RWPE1 (cell line): ENCODE results near the gene SLC25A10.

Experiments used
- CTCF ChIA-PET: fragments of 350-600 bp; sonication (Branson Sonifier 250); formaldehyde crosslinking; extraction: SDS; loops from one replicate; lab custom pipeline; 2021; lab: Yijun Ruan, JAX
- POLR2A ChIA-PET: fragments of 400-600 bp; formaldehyde crosslinking; extraction: SDS; loops from one replicate; lab custom pipeline; 2020; ENCODE audit warnings: antibody characterized with exemption; ENCODE audit not compliant: low non-redundant PET; lab: Yijun Ruan, JAX
- DNase-seq: peaks from one replicate; pipeline ENCODE4 v3.0.0; 2012; ENCODE audit warnings: low spot score
- H3K27ac ChIP-seq: fragments of 450-650 bp; 2 replicates; pipeline ENCODE4 v1.5.1; 2017
- CTCF ChIP-seq: fragments of 450-650 bp; conservative IDR thresholded peaks from 2 replicates; pipeline ENCODE4 v1.5.1; 2017; ENCODE audit warnings: low read depth, mild to moderate bottlenecking

SLC25A10 gene

GRCh38 chr17:81702934-81703746, 8.9 kb upstream of the SLC25A10 start, which contains the start of gene MRPL12:
Gene MRPL12, plus strand, starts transcription at chr17:81703367. Its CDS starts 135 bp downstream, at chr17:81703502.
- ChIA-PET POLR2A (interaction anchor here (1.4 kb wide), 1 partner anchor 18 kb away, joined by 6 read pairs; no protein-coding TSS in a partner anchor), CTCF (no interaction called here)
- no peak for TF ChIP-seq CTCF
- H3K27ac ChIP-seq, result peak within 1 kb of the TSS; percentile 89
- DNase-seq, result peak; percentile 86

- POLR2A ChIA-PET, result interaction anchor here (1.4 kb wide), 1 partner anchor 19 kb away, joined by 6 read pairs; no protein-coding TSS in a partner anchor
- CTCF ChIA-PET, result no interaction called here
- no peak for DNase-seq
- no peak for TF ChIP-seq CTCF
- peak overlapping the region; percentile 89 for H3K27ac ChIP-seq
Measured at GRCh38 chr17:81703747-81704654, 8.1 kb upstream of the SLC25A10 start.

- no peak for TF ChIP-seq CTCF
- H3K27ac ChIP-seq, result peak overlapping the region; percentile 89
- ChIA-PET POLR2A (no interaction called here), CTCF (no interaction called here)
- DNase-seq, result no peak
Measured at GRCh38 chr17:81705518-81706231, 6.4 kb upstream of the SLC25A10 start.

GRCh38 chr17:81706232-81706611, 5.9 kb upstream of the SLC25A10 start:
- no peak for DNase-seq
- ChIA-PET POLR2A (no interaction called here), CTCF (no interaction called here)
- TF ChIP-seq CTCF, result no peak
- peak overlapping the region; percentile 89 for H3K27ac ChIP-seq

- ChIA-PET CTCF (interaction anchor here (0.6 kb wide), 1 partner anchor 137 kb away, joined by 4 read pairs; no protein-coding TSS in a partner anchor), POLR2A (no interaction called here)
- TF ChIP-seq CTCF, result no peak
- DNase-seq, result no peak
- H3K27ac ChIP-seq, result peak overlapping the region; percentile 89
Measured at GRCh38 chr17:81706757-81707624, 5.1 kb upstream of the SLC25A10 start.
